ENCODE measurements around the gene POMGNT1.

GRCh38 chr1:46148318-46148717, 49.9 kb downstream of the POMGNT1 start:
- TF ChIP-seq POLR2A (IDR thresholded peaks at IDR 0.05) = no peak
- no peak for TF ChIP-seq CTCF (IDR thresholded peaks at IDR 0.05)

Data from esophagus squamous epithelium (tissue), 4 donors.